ENCODE data around the gene TMEM272.
A peak's percentile ranks its signal among the peaks of the same experiment; 100 is the strongest.
"Not testable (repeated sequence)": the region's sequence is repeated elsewhere in the genome, so short reads cannot be mapped to it uniquely, and the experiment has no call there.

Gene TMEM272

GRCh38 chr13:51824712-51825111, 20.3 kb downstream of the TMEM272 start:
- DNase-seq (ENCODE audit: low read depth) = not testable (repeated sequence)

- DNase-seq (ENCODE audit: low read depth) = no peak
Measured at GRCh38 chr13:51823863-51824262, 21.1 kb downstream of the TMEM272 start.

GRCh38 chr13:51823359-51823758, 21.6 kb downstream of the TMEM272 start:
- DNase-seq (ENCODE audit: low read depth) = no peak

- no peak for DNase-seq (ENCODE audit: low read depth)
Measured at GRCh38 chr13:51822106-51822815, 22.7 kb downstream of the TMEM272 start.

- DNase-seq (ENCODE audit: low read depth) = no peak
Measured at GRCh38 chr13:51821606-51822005, 23.4 kb downstream of the TMEM272 start.

GRCh38 chr13:51820016-51820597, 24.9 kb downstream of the TMEM272 start:
- DNase-seq (ENCODE audit: low read depth) = no peak

- no peak for DNase-seq (ENCODE audit: low read depth)
Measured at GRCh38 chr13:51819544-51819943, 25.4 kb downstream of the TMEM272 start.

- peak; percentile 39 for DNase-seq (ENCODE audit: low read depth)
Measured at GRCh38 chr13:51818781-51819511, 26.0 kb downstream of the TMEM272 start.

- DNase-seq (ENCODE audit: low read depth) = no peak
Measured at GRCh38 chr13:51818276-51818675, 26.7 kb downstream of the TMEM272 start.

- DNase-seq (ENCODE audit: low read depth) = no peak
Measured at GRCh38 chr13:51817717-51818116, 27.3 kb downstream of the TMEM272 start.

GRCh38 chr13:51816604-51817249, 28.2 kb downstream of the TMEM272 start:
- no peak for DNase-seq (ENCODE audit: low read depth)

- DNase-seq (ENCODE audit: low read depth) = no peak
Measured at GRCh38 chr13:51815848-51816247, 29.1 kb downstream of the TMEM272 start.

GRCh38 chr13:51814825-51815650, 29.9 kb downstream of the TMEM272 start:
- DNase-seq (ENCODE audit: low read depth) = peak; percentile 61

GRCh38 chr13:51814071-51814470, 30.9 kb downstream of the TMEM272 start:
- DNase-seq (ENCODE audit: low read depth) = no peak

GRCh38 chr13:51811920-51812451, 33.0 kb downstream of the TMEM272 start:
- DNase-seq (ENCODE audit: low read depth) = no peak

- DNase-seq (ENCODE audit: low read depth) = no peak
Measured at GRCh38 chr13:51811046-51811445, 33.9 kb downstream of the TMEM272 start.

- DNase-seq (ENCODE audit: low read depth) = no peak
Measured at GRCh38 chr13:51808811-51809210, 36.2 kb downstream of the TMEM272 start.

- no peak for DNase-seq (ENCODE audit: low read depth)
Measured at GRCh38 chr13:51807041-51807440, 37.9 kb downstream of the TMEM272 start.

GRCh38 chr13:51806566-51806965, 38.4 kb downstream of the TMEM272 start:
- DNase-seq (ENCODE audit: low read depth) = no peak

GRCh38 chr13:51805925-51806324, 39.1 kb downstream of the TMEM272 start:
- DNase-seq (ENCODE audit: low read depth) = no peak

- no peak for DNase-seq (ENCODE audit: low read depth)
Measured at GRCh38 chr13:51805313-51805712, 39.7 kb downstream of the TMEM272 start.

Measured in stimulated activated CD8-positive, alpha-beta memory T cell treated with anti-CD3 and anti-CD28 coated beads, Interleukin-4, amount 100 ng/mL, for 24 hours (primary cell).